PC-9 (cell line): Measurements from ENCODE around the gene DHFR2.

Source experiments
- CTCF ChIP-seq: fragments of 200-600 bp; sonication (generic); conservative IDR thresholded peaks from 2 replicates; pipeline ENCODE4 v1.6.1; 2017; ENCODE audit warnings: mixed run types, antibody characterized with exemption, mild to moderate bottlenecking, moderate library complexity
- EZH2 ChIP-seq: fragments of 200-600 bp; sonication (generic); IDR thresholded peaks from 2 replicates; pipeline ENCODE4 v1.8.0; 2017; ENCODE audit warnings: antibody characterized with exemption, low read depth

DNA sequence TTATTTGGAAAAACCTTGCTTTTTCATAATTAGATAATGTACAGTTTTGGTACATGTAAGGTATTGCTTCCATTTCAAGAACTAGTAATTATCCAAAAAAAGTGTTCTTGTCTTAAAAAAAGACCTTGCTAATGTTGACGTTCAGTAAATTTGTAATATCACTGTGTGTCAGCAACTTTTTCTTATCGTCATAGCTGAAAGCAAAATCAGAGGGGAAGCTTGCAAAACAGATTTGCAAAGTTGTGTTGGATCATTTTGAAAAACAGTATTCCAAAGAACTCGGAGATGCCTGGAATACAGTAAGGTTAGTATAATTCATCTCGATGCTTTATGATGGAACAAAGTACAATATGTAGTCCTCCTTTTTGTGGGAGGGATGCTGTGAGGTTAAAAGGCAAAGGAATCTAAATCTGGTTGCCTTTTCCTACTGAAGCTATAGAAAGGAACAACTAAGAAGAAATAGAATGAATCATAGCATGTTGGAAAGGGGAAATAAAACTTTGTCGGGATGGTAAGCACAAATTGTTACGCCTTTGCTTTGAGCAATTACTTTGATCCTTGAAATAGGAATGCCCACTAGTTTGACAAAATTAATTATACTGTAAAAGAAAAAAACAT lies 1.6 kb upstream of the DHFR2 start:
- TF ChIP-seq CTCF (no peak), EZH2 (no peak)
